GM21737 (cell line): ENCODE results near the gene IKZF3.
"Not testable (repeated sequence)": the region's sequence is repeated elsewhere in the genome, so short reads cannot be mapped to it uniquely, and the experiment has no call there.

Experiments used
- ATAC-seq: cut with Tn5 transposase; IDR thresholded peaks from one replicate; pipeline ENCODE4 v1.9.1; 2021; ENCODE audit warnings: mild to moderate bottlenecking, moderate library complexity; ENCODE audit not compliant: unreplicated experiment

The IKZF3 gene

GRCh38 chr17:39722965-39723848 lies 140.9 kb downstream of the IKZF3 start:
- ATAC-seq: no peak

- no peak for ATAC-seq
These were observed 142.0 kb downstream of the IKZF3 start for GRCh38 chr17:39722104-39722503.

- ATAC-seq: no peak
These were observed 144.4 kb downstream of the IKZF3 start for GRCh38 chr17:39719563-39720355.

- ATAC-seq: no peak
These were observed 146.5 kb downstream of the IKZF3 start for GRCh38 chr17:39717660-39718059.

GRCh38 chr17:39716879-39717536 lies 147.1 kb downstream of the IKZF3 start:
- ATAC-seq: no peak

- ATAC-seq: no peak
These were observed 147.9 kb downstream of the IKZF3 start for GRCh38 chr17:39716073-39716818.

- no peak for ATAC-seq
These were observed 148.6 kb downstream of the IKZF3 start for GRCh38 chr17:39715375-39716072.

- ATAC-seq: no peak
These were observed 149.9 kb downstream of the IKZF3 start for GRCh38 chr17:39714234-39714633.

GRCh38 chr17:39711851-39712250 lies 152.3 kb downstream of the IKZF3 start:
- no peak for ATAC-seq

GRCh38 chr17:39711071-39711470 lies 153.0 kb downstream of the IKZF3 start:
- not testable (repeated sequence) for ATAC-seq

GRCh38 chr17:39709998-39710964 lies 153.8 kb downstream of the IKZF3 start:
- ATAC-seq: no peak

- no peak for ATAC-seq
These were observed 154.7 kb downstream of the IKZF3 start for GRCh38 chr17:39709319-39709997.
